ENCODE data around the gene RRP1.

The RRP1 gene

GRCh38 chr21:43758111-43758641, 31.2 kb upstream of the RRP1 start:
- no peak for DNase-seq (ENCODE audit: low read depth in 2 of 2)

GRCh38 chr21:43758811-43759210, 30.6 kb upstream of the RRP1 start:
- DNase-seq (ENCODE audit: low read depth in 2 of 2) = no peak

GRCh38 chr21:43759651-43760050, 29.7 kb upstream of the RRP1 start:
- DNase-seq (ENCODE audit: low read depth in 2 of 2) = no peak

GRCh38 chr21:43760391-43760958, 28.9 kb upstream of the RRP1 start:
- DNase-seq (ENCODE audit: low read depth in 2 of 2) = no peak

- no peak for DNase-seq (ENCODE audit: low read depth in 2 of 2)
Observed at GRCh38 chr21:43761886-43762285, 27.5 kb upstream of the RRP1 start.

GRCh38 chr21:43762303-43763128, 26.9 kb upstream of the RRP1 start:
- DNase-seq (ENCODE audit: low read depth in 2 of 2) = no peak

- DNase-seq (ENCODE audit: low read depth in 2 of 2) = no peak
Observed at GRCh38 chr21:43763901-43764523, 25.4 kb upstream of the RRP1 start.

GRCh38 chr21:43764576-43765495, 24.5 kb upstream of the RRP1 start:
- DNase-seq (ENCODE audit: low read depth in 2 of 2) = no peak

- no peak for DNase-seq (ENCODE audit: low read depth in 2 of 2)
Observed at GRCh38 chr21:43766734-43767497, 22.5 kb upstream of the RRP1 start.

- DNase-seq (ENCODE audit: low read depth in 2 of 2) = no peak
Observed at GRCh38 chr21:43767498-43767983, 21.8 kb upstream of the RRP1 start.

GRCh38 chr21:43767984-43768867, 21.2 kb upstream of the RRP1 start:
- DNase-seq (ENCODE audit: low read depth in 2 of 2) = no peak

GRCh38 chr21:43768868-43769167, 20.6 kb upstream of the RRP1 start:
- no peak for DNase-seq (ENCODE audit: low read depth in 2 of 2)

GRCh38 chr21:43769325-43769958, 19.9 kb upstream of the RRP1 start:
- no peak for DNase-seq (ENCODE audit: low read depth in 2 of 2)

GRCh38 chr21:43770066-43770655, 19.2 kb upstream of the RRP1 start:
- no peak for DNase-seq (ENCODE audit: low read depth in 2 of 2)

- DNase-seq (ENCODE audit: low read depth in 2 of 2) = no peak
Observed at GRCh38 chr21:43771199-43771675, 18.1 kb upstream of the RRP1 start.

GRCh38 chr21:43771698-43772424, 17.5 kb upstream of the RRP1 start:
- DNase-seq (ENCODE audit: low read depth in 2 of 2) = no peak

GRCh38 chr21:43772425-43772821, 17.0 kb upstream of the RRP1 start:
- no peak for DNase-seq (ENCODE audit: low read depth in 2 of 2)

- no peak for DNase-seq (ENCODE audit: low read depth in 2 of 2)
Observed at GRCh38 chr21:43774163-43774562, 15.2 kb upstream of the RRP1 start.
